ENCODE measurements around the gene SCUBE1.

SCUBE1 gene

DNA sequence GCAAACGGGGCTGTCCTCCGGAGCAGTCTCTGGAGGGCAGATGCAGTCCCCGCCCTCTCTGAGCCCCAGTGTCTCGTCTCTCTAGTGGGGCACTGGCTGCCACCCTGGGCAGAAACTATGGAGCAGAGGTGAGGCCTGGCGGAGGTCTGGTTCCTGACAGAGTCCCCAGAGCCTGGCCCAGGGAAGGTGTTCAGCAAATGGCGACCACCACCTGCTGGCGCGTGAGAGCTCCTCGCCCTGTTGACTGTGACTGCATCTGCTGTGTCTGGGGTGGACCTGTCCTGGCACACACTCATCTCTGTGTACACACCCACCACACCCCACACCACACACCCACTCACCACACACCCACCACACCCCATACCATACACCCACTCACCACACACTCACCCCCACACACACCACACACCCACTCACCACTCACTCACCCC, 137.9 kb downstream of the SCUBE1 start:
- in situ Hi-C loops (cut with HindIII; ENCODE audit: low sequenced_read_pairs), result no loop called here
- H3K4me3 ChIP-seq (ENCODE audit: low read depth, low read length), result no peak overlapping the region
- TF ChIP-seq, protein P1, sequence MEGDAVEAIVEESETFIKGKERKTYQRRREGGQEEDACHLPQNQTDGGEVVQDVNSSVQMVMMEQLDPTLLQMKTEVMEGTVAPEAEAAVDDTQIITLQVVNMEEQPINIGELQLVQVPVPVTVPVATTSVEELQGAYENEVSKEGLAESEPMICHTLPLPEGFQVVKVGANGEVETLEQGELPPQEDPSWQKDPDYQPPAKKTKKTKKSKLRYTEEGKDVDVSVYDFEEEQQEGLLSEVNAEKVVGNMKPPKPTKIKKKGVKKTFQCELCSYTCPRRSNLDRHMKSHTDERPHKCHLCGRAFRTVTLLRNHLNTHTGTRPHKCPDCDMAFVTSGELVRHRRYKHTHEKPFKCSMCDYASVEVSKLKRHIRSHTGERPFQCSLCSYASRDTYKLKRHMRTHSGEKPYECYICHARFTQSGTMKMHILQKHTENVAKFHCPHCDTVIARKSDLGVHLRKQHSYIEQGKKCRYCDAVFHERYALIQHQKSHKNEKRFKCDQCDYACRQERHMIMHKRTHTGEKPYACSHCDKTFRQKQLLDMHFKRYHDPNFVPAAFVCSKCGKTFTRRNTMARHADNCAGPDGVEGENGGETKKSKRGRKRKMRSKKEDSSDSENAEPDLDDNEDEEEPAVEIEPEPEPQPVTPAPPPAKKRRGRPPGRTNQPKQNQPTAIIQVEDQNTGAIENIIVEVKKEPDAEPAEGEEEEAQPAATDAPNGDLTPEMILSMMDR (IDR thresholded peaks at IDR 0.05; ENCODE audit: low read depth, low read length, missing control alignments), result no peak
- no peak for DNase-seq (ENCODE audit: low read depth)

DNA sequence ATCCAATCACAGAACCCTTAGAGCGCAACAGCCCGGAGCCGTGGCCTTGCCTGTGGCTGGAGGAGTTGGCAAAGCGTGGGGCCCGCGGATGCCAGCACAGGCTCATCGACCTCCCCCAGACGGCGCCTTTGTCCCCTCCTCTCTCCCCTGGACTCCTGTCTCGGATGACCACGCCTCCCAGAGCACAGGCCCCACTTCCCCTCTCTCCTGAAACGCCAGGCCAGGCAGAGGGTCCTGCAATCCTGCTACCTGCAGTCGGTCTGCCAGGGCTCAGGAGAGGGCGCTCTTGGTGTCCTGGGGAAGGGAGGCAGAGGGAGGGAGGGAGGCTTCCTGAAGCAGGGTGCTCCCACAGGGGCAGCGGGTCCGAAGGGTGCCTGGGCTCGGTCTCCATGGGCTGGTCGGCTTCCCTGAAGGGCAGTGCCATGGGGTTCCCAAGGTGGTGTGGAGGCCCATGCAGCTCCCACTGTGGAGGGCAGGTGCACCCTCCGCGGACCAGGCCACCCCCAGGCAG, 139.6 kb downstream of the SCUBE1 start:
- DNase-seq (ENCODE audit: low read depth), result no peak
- TF ChIP-seq, protein P1 (IDR thresholded peaks at IDR 0.05; ENCODE audit: low read depth, low read length, missing control alignments), result no peak
- in situ Hi-C loops (cut with HindIII; ENCODE audit: low sequenced_read_pairs), result no loop called here
- H3K4me3 ChIP-seq (ENCODE audit: low read depth, low read length), result no peak overlapping the region

DNA sequence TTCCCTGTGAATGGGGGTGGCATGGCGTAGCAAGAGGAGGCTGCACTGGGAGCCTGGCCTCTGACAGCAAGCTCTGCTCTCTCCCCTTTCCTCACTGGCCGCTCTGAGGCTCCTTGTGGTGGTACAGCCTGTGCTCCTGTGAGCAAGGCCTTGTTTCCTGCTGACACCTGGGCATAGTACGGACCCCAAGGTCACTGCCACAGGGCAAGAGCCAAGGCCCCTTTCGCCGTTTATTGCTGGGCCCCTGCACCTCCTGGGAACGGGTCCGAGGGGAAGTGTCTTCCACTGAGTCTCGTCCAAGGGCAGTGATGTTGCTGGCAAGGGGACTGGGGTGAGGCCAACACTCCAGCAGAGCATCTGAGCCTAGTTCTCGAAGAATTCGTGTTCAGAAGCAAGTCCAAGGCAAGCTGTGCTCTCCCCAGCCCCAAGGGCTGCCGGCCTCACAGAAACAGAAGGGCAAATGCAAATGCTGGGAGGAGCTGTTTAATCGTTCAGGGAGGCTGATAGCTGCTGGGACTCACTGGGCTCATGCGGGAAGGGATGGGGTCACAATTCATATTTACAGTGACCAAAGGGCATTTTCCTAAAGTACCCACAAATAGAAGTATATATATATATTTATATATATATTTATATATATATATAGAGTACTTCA, 140.3 kb downstream of the SCUBE1 start:
- TF ChIP-seq, protein P1 (IDR thresholded peaks at IDR 0.05; ENCODE audit: low read depth, low read length, missing control alignments), result no peak
- no peak for DNase-seq (ENCODE audit: low read depth)
- in situ Hi-C loops (cut with HindIII; ENCODE audit: low sequenced_read_pairs), result no loop called here
- no peak overlapping the region for H3K4me3 ChIP-seq (ENCODE audit: low read depth, low read length)

DNA sequence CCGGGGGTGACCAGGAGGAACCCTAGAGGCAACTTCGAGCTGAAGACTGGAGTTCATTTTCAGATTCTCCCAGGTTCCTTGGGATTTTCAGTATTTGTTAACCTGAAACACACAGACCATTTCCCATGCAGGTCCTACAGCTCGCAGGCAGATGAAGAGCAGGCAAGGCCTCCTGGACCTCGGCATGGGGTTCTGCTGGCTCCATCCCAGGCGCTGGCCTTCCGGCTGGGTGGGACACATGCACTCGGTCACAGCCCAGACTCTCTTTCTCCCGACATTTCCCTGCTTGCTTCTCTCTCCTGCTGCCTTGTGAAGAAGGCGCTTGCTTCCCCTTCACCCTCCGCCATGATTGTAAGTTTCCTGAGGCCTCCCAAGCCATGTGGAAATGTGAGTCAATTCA, 140.8 kb downstream of the SCUBE1 start:
- TF ChIP-seq, protein P1 (IDR thresholded peaks at IDR 0.05; ENCODE audit: low read depth, low read length, missing control alignments), result no peak
- H3K4me3 ChIP-seq (ENCODE audit: low read depth, low read length), result no peak overlapping the region
- in situ Hi-C loops (cut with HindIII; ENCODE audit: low sequenced_read_pairs), result no loop called here
- no peak for DNase-seq (ENCODE audit: low read depth)

DNA sequence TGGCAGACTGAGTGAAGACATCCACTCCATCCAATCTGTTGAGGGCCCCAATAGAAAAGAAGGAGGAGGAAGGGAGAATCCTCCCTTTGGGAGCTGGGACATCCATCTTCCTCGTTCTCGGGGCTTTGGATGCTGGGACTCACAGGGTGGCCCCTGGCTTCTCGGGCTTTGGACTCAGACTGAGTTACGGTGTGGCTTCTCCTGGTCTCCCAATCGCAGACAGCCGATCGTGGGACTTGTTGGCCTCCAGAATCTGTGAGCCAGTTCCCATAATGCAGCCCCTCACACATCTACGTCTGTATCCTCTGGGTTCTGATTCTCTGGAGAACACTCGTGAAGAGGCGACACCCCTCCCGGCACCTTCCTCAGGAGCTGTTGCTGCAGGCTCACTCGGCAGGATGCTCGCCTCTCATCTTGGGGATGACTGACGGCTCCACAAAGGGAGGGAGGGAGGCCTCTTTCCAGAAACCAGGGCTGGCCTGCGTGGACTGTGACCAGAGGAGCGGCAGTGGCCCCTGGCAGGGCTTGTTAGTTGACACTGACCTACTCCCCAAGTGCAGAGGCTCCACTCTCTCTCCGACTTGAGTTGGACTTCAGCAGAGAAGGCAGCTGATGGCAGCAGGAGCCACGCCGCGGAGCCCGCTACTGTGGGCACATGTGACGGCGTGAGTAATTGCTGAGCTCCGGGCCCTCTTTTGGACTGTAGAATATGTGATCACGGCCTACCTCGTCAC, 141.5 kb downstream of the SCUBE1 start:
- in situ Hi-C loops (cut with HindIII; ENCODE audit: low sequenced_read_pairs), result no loop called here
- TF ChIP-seq, protein P1 (IDR thresholded peaks at IDR 0.05; ENCODE audit: low read depth, low read length, missing control alignments), result no peak
- no peak overlapping the region for H3K4me3 ChIP-seq (ENCODE audit: low read depth, low read length)
- no peak for DNase-seq (ENCODE audit: low read depth)

DNA sequence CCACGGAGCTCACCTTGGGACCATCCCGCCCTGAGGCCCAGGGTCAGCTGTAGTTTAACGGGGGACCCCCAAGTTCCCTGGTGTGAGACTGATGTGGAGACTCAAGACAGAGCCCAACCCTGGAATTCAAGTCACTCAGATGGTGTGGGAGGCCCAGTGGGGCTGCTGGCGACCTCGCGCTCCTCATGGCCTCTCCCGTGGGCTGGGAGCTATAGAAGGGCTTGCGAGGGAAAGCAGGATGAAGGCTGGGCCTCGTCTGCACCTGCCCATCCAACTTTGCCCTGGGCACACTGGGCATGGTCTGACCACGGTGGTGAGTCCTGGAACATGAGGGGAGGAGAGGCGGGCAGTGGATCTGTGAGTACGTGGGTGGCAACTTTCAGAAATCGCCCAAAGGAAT, 142.6 kb downstream of the SCUBE1 start:
- in situ Hi-C loops (cut with HindIII; ENCODE audit: low sequenced_read_pairs), result no loop called here
- TF ChIP-seq, protein P1 (IDR thresholded peaks at IDR 0.05; ENCODE audit: low read depth, low read length, missing control alignments), result no peak
- no peak for DNase-seq (ENCODE audit: low read depth)
- H3K4me3 ChIP-seq (ENCODE audit: low read depth, low read length), result no peak overlapping the region

Measured in astrocyte of the cerebellum (primary cell).